ENCODE results near the gene FBH1.

DNA sequence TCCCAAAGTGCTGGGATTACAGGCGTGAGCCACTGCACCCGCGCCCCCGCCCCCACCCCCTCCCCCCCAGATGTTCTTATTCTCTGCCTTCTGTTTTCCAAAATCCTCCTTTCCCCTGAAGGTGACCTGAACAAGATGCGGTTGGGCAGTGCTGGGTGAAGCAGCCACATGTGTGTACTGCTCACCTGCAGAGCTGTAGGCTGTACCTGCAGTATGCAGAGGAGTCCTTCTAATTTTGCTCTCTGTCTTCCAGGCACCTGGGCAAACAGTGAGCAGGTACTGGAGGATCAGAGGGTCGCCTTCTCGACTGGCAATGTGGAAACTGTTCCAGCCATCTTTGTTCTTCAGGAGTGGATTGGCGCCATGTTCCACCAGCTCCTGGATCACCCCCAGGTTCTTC is 2.4 kb upstream of the FBH1 start:
- TF ChIP-seq CTCF (IDR thresholded peaks at IDR 0.05) (no peak), POLR2A (IDR thresholded peaks at IDR 0.05) (no peak)
